Ureter (tissue), 1 donor: ENCODE measurements around the gene LDLRAD4. TPM values are rescaled to one million over a fixed set of nuclear protein-coding genes. Genes with fewer than 3 reads are reported as not detected.

Source experiments
- DNase-seq: peaks from one replicate; pipeline ENCODE4 v3.0.0-alpha.2; 2020; ENCODE audit warnings: low spot score
- total RNA-seq: library from RNA; stranded (reverse); gene quantifications from one replicate; pipeline ENCODE4 v1.2.4, GENCODE V29; 2023
- donor health status: DM: yes; HTN: yes; CAD: no.

LDLRAD4 gene
- total RNA-seq, 1 donor from 2014 or later, result 39.7 TPM

- no peak for DNase-seq
Observed at GRCh38 chr18:13511961-13512577, 293.5 kb downstream of the LDLRAD4 start.

- DNase-seq, result no peak
Observed at GRCh38 chr18:13513021-13513420, 294.5 kb downstream of the LDLRAD4 start.

GRCh38 chr18:13513481-13513880, 294.9 kb downstream of the LDLRAD4 start:
- no peak for DNase-seq

- DNase-seq, result no peak
Observed at GRCh38 chr18:13514558-13514957, 296.0 kb downstream of the LDLRAD4 start.

GRCh38 chr18:13516855-13517254, 298.3 kb downstream of the LDLRAD4 start:
- DNase-seq, result no peak

- no peak for DNase-seq
Observed at GRCh38 chr18:13517369-13517768, 298.8 kb downstream of the LDLRAD4 start.

- DNase-seq, result no peak
Observed at GRCh38 chr18:13518382-13518781, 299.8 kb downstream of the LDLRAD4 start.

- no peak for DNase-seq
Observed at GRCh38 chr18:13520306-13520705, 301.7 kb downstream of the LDLRAD4 start.

GRCh38 chr18:13520741-13521140, 302.2 kb downstream of the LDLRAD4 start:
- no peak for DNase-seq

GRCh38 chr18:13521418-13521817, 302.9 kb downstream of the LDLRAD4 start:
- DNase-seq, result no peak

GRCh38 chr18:13522256-13522655, 303.7 kb downstream of the LDLRAD4 start:
- DNase-seq, result no peak

GRCh38 chr18:13522861-13523660, 304.5 kb downstream of the LDLRAD4 start:
- no peak for DNase-seq

GRCh38 chr18:13524054-13524453, 305.5 kb downstream of the LDLRAD4 start:
- DNase-seq, result no peak

- no peak for DNase-seq
Observed at GRCh38 chr18:13524811-13525210, 306.3 kb downstream of the LDLRAD4 start.

GRCh38 chr18:13525381-13526029, 306.9 kb downstream of the LDLRAD4 start:
- DNase-seq, result no peak

- DNase-seq, result no peak
Observed at GRCh38 chr18:13526519-13526918, 308.0 kb downstream of the LDLRAD4 start.

- no peak for DNase-seq
Observed at GRCh38 chr18:13527256-13527655, 308.7 kb downstream of the LDLRAD4 start.

- no peak for DNase-seq
Observed at GRCh38 chr18:13527730-13528129, 309.2 kb downstream of the LDLRAD4 start.

GRCh38 chr18:13528739-13529392, 310.3 kb downstream of the LDLRAD4 start:
- no peak for DNase-seq

GRCh38 chr18:13530033-13530878, 311.7 kb downstream of the LDLRAD4 start:
- no peak for DNase-seq

GRCh38 chr18:13530879-13531387, 312.4 kb downstream of the LDLRAD4 start:
- peak; percentile 64 for DNase-seq
